Progenitor cell of endocrine pancreas (in vitro differentiated cells): Measurements from ENCODE around the gene EPC1. TPM values are rescaled to one million over a fixed set of nuclear protein-coding genes. Genes with fewer than 3 reads are reported as not detected.
A peak's percentile ranks its signal among the peaks of the same experiment; 100 is the strongest.

Source experiments
- DNase-seq: peaks from one replicate; pipeline ENCODE4 v3.0.0; 2021; ENCODE audit warnings: low spot score; ENCODE audit not compliant: unreplicated experiment
- H3K27ac Mint-ChIP-seq: 2 replicates; pipeline ENCODE4 v1.8.0; 2021; ENCODE audit warnings: mild to moderate bottlenecking, moderate library complexity, mixed read lengths
- H3K27me3 Mint-ChIP-seq: 2 replicates; pipeline ENCODE4 v1.8.0; 2021; ENCODE audit warnings: mixed read lengths
- H3K36me3 Mint-ChIP-seq: 2 replicates; pipeline ENCODE4 v1.8.0; 2022; ENCODE audit warnings: mixed read lengths; ENCODE audit not compliant: insufficient read depth
- H3K4me1 Mint-ChIP-seq: 2 replicates; pipeline ENCODE4 v1.8.0; 2021; ENCODE audit warnings: low read depth, mixed read lengths
- H3K4me3 Mint-ChIP-seq: 2 replicates; pipeline ENCODE4 v1.8.0; 2021; ENCODE audit warnings: low read depth, mild to moderate bottlenecking, moderate library complexity, mixed read lengths
- H3K9me3 Mint-ChIP-seq: 2 replicates; pipeline ENCODE4 v1.8.0; 2021; ENCODE audit warnings: low read depth, mixed read lengths
- total RNA-seq: library from RNA; stranded (reverse); gene quantifications from 2 replicates; pipeline ENCODE4 v1.2.1, GENCODE V29; 2021
- TF ChIP-seq, protein P1 (sequence below): fragments of 200-600 bp; sonication (generic); IDR thresholded peaks from one replicate; pipeline ENCODE4 v1.5.0; 2021; ENCODE audit warnings: antibody characterized with exemption, mild to moderate bottlenecking; ENCODE audit not compliant: unreplicated experiment

Gene EPC1
- total RNA-seq, 1 donor from 2014 or later, result 61.6 TPM

- Mint-ChIP-seq H3K4me3 (no peak overlapping the region), H3K36me3 (peaks cover 7% of the 10 kb centered on the region), H3K27ac (no peak overlapping the region), H3K4me1 (peaks cover 22% of the 10 kb centered on the region), H3K27me3 (no peaks in the 10 kb centered on the region), H3K9me3 (no peaks in the 10 kb centered on the region)
- DNase-seq, result no peak
- TF ChIP-seq, protein P1, sequence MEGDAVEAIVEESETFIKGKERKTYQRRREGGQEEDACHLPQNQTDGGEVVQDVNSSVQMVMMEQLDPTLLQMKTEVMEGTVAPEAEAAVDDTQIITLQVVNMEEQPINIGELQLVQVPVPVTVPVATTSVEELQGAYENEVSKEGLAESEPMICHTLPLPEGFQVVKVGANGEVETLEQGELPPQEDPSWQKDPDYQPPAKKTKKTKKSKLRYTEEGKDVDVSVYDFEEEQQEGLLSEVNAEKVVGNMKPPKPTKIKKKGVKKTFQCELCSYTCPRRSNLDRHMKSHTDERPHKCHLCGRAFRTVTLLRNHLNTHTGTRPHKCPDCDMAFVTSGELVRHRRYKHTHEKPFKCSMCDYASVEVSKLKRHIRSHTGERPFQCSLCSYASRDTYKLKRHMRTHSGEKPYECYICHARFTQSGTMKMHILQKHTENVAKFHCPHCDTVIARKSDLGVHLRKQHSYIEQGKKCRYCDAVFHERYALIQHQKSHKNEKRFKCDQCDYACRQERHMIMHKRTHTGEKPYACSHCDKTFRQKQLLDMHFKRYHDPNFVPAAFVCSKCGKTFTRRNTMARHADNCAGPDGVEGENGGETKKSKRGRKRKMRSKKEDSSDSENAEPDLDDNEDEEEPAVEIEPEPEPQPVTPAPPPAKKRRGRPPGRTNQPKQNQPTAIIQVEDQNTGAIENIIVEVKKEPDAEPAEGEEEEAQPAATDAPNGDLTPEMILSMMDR, result no peak
These were observed 29.1 kb downstream of the EPC1 start for GRCh38 chr10:32317795-32318357.

- TF ChIP-seq, protein P1, result no peak
- Mint-ChIP-seq H3K9me3 (no peaks in the 10 kb centered on the region), H3K4me1 (peaks cover 22% of the 10 kb centered on the region), H3K27me3 (no peaks in the 10 kb centered on the region), H3K27ac (peak overlapping the region; percentile 1), H3K36me3 (peaks cover 5% of the 10 kb centered on the region), H3K4me3 (no peak overlapping the region)
- no peak for DNase-seq
These were observed 31.5 kb downstream of the EPC1 start for GRCh38 chr10:32315424-32315823.

DNA sequence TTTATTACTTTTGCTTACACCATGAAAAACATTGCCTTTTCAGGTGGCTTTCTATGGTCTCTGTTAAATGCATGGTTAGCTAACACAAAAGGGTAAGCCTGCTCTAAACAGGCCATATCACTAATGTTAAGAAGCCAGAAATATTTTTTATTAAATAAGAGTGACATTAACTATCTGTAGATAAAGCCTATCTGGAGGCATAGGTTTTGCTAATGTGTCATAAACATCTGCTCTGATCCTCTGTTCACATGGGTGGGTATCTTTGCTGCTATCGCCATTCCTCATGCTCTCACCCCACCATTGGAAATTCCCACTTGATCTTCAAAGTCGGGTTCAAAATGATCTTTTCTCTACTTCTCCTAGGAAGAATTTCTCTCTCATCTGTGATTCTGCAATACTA lies 32.4 kb downstream of the EPC1 start:
- Mint-ChIP-seq H3K27ac (peak overlapping the region; percentile 40), H3K27me3 (no peaks in the 10 kb centered on the region), H3K4me3 (no peak overlapping the region), H3K9me3 (no peaks in the 10 kb centered on the region), H3K36me3 (peaks cover 6% of the 10 kb centered on the region), H3K4me1 (peaks cover 22% of the 10 kb centered on the region)
- TF ChIP-seq, protein P1, result no peak
- DNase-seq, result no peak

GRCh38 chr10:32308027-32308603 lies 38.8 kb downstream of the EPC1 start:
- Mint-ChIP-seq H3K4me3 (no peak overlapping the region), H3K4me1 (peaks cover 14% of the 10 kb centered on the region), H3K9me3 (no peaks in the 10 kb centered on the region), H3K36me3 (peaks cover 18% of the 10 kb centered on the region), H3K27ac (no peak overlapping the region), H3K27me3 (no peaks in the 10 kb centered on the region)
- no peak for DNase-seq
- TF ChIP-seq, protein P1, result no peak

DNA sequence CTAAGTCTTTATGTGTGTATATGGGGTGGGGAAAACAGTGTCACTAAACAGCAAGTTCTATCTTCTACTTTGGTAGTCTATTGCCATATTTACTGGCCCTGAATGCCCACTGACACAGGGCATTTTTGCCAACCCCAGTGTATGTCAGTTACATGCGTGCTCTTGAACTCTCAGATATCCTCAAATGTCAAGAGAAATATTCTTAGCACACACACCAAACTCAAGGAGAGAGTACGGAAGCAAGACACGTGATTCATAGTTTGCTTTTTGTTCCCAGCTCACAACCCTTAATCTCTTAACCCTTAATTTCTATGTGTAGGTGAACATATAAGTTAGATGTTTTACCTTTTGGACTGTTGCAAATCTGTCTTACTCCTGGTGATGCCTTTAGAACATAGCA lies 39.3 kb downstream of the EPC1 start:
- peaks cover 22% of the 10 kb centered on the region for H3K36me3 Mint-ChIP-seq
- no peaks in the 10 kb centered on the region for H3K27me3 Mint-ChIP-seq
- TF ChIP-seq, protein P1, result no peak
- no peak for DNase-seq
- peaks cover 14% of the 10 kb centered on the region for H3K4me1 Mint-ChIP-seq
- H3K9me3 Mint-ChIP-seq, result no peaks in the 10 kb centered on the region
- H3K27ac Mint-ChIP-seq, result peak overlapping the region; percentile 51
- no peak overlapping the region for H3K4me3 Mint-ChIP-seq
